ENCODE results near the gene TEAD1. TPM values are rescaled to one million over a fixed set of nuclear protein-coding genes. Genes with fewer than 3 reads are reported as not detected.

TEAD1 gene
- total RNA-seq, 4 donors from 2014 or later, result 71.5 to 109 (median 88.5) TPM

DNA sequence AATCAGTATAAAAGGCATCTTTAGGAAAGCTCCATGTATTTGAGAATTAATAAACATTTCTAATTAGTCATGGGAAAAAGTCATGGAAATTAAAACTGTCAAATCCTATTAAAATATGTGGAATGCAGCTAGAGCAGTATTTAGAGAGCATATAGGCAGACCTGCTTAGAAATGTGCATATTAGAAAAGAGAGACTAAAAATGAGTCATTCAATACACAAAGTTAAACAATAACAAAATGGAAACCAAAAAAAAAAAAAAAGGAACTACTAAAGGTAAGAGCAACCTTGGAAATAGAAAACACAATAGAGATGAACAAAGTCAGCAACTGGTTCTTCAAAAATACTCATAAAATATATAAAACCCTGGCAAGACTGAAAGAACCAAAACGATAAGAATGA lies 275.2 kb downstream of the TEAD1 start:
- TF ChIP-seq POLR2A (IDR thresholded peaks at IDR 0.05), result no peak
- TF ChIP-seq, protein P1, sequence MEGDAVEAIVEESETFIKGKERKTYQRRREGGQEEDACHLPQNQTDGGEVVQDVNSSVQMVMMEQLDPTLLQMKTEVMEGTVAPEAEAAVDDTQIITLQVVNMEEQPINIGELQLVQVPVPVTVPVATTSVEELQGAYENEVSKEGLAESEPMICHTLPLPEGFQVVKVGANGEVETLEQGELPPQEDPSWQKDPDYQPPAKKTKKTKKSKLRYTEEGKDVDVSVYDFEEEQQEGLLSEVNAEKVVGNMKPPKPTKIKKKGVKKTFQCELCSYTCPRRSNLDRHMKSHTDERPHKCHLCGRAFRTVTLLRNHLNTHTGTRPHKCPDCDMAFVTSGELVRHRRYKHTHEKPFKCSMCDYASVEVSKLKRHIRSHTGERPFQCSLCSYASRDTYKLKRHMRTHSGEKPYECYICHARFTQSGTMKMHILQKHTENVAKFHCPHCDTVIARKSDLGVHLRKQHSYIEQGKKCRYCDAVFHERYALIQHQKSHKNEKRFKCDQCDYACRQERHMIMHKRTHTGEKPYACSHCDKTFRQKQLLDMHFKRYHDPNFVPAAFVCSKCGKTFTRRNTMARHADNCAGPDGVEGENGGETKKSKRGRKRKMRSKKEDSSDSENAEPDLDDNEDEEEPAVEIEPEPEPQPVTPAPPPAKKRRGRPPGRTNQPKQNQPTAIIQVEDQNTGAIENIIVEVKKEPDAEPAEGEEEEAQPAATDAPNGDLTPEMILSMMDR (IDR thresholded peaks at IDR 0.05), result no peak
- WGBS, 2 donors, result 90 to 92% methylated on average over 1 of the region's 1 CpG
- H3K4me1 ChIP-seq, result no peaks in the 10 kb centered on the region
- intact Hi-C loops (cut with DNase I), result no loop called here
- H3K9me3 ChIP-seq, result no peaks in the 10 kb centered on the region
- DNase-seq, result no peak
- H3K27ac ChIP-seq, result no peak overlapping the region
- no peak overlapping the region for H3K4me3 ChIP-seq (replicated peaks in 1 of 3)
- no peaks in the 10 kb centered on the region for H3K27me3 ChIP-seq
- H3K36me3 ChIP-seq, result no peaks in the 10 kb centered on the region

GRCh38 chr11:12950670-12951069 lies 276.4 kb downstream of the TEAD1 start:
- Histone ChIP-seq H3K27me3 (no peaks in the 10 kb centered on the region), H3K4me3 (replicated peaks in 1 of 3) (no peak overlapping the region), H3K27ac (no peak overlapping the region), H3K4me1 (no peaks in the 10 kb centered on the region), H3K9me3 (no peaks in the 10 kb centered on the region), H3K36me3 (no peaks in the 10 kb centered on the region)
- no peak for DNase-seq
- WGBS, 2 donors, result 81 to 91% methylated on average over 1 of the region's 1 CpG
- intact Hi-C loops (cut with DNase I), result no loop called here
- TF ChIP-seq POLR2A (IDR thresholded peaks at IDR 0.05), result no peak
- TF ChIP-seq, protein P1 (IDR thresholded peaks at IDR 0.05), result no peak

DNA sequence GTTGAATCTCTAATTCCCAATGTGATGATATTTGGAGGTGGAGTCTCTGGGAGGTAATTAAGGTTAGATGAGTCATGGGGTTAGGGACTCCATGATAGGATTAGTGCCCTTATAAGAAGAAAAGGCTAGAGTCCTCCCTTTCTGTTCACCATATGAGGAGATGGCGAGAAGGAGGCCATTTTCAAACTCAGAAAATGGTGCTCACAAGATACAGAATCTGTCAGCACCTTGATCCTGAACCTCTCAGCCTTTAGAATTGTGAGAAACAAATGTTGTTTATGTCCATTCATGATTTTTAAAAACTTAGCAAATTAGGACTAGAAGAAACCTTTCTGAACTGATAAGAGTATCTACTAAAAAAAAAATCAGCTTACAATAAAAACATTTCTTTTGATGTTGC lies 277.2 kb downstream of the TEAD1 start:
- Histone ChIP-seq H3K9me3 (no peaks in the 10 kb centered on the region), H3K27ac (no peak overlapping the region), H3K27me3 (no peaks in the 10 kb centered on the region), H3K4me3 (replicated peaks in 1 of 3) (no peak overlapping the region), H3K4me1 (no peaks in the 10 kb centered on the region), H3K36me3 (no peaks in the 10 kb centered on the region)
- WGBS, 2 donors, result 100% methylated on average over 1 of the region's 1 CpG
- TF ChIP-seq, protein P1 (IDR thresholded peaks at IDR 0.05), result no peak
- no peak for TF ChIP-seq POLR2A (IDR thresholded peaks at IDR 0.05)
- DNase-seq, result no peak
- intact Hi-C loops (cut with DNase I), result no loop called here

- no peaks in the 10 kb centered on the region for H3K4me1 ChIP-seq
- H3K4me3 ChIP-seq (replicated peaks in 1 of 3), result no peak overlapping the region
- DNase-seq, result no peak
- H3K27me3 ChIP-seq, result no peaks in the 10 kb centered on the region
- TF ChIP-seq POLR2A (IDR thresholded peaks at IDR 0.05), result no peak
- TF ChIP-seq, protein P1 (IDR thresholded peaks at IDR 0.05), result no peak
- intact Hi-C loops (cut with DNase I), result no loop called here
- no peaks in the 10 kb centered on the region for H3K36me3 ChIP-seq
- H3K9me3 ChIP-seq, result no peaks in the 10 kb centered on the region
- H3K27ac ChIP-seq, result no peak overlapping the region
Measured at GRCh38 chr11:12952094-12952493, 277.9 kb downstream of the TEAD1 start.

- Histone ChIP-seq H3K4me3 (replicated peaks in 1 of 3) (no peak overlapping the region), H3K4me1 (peaks cover 0 to under 1% of the 10 kb centered on the region in 2 donors), H3K27me3 (no peaks in the 10 kb centered on the region), H3K9me3 (no peaks in the 10 kb centered on the region), H3K36me3 (no peaks in the 10 kb centered on the region), H3K27ac (no peak overlapping the region)
- 58 to 62% methylated on average over 3 of the region's 3 CpGs for WGBS, 2 donors
- TF ChIP-seq, protein P1 (IDR thresholded peaks at IDR 0.05), result no peak
- TF ChIP-seq POLR2A (IDR thresholded peaks at IDR 0.05), result no peak
- DNase-seq, result peak; percentile 11 to 37
- intact Hi-C loops (cut with DNase I), result no loop called here
Measured at GRCh38 chr11:12958986-12959385, 284.8 kb downstream of the TEAD1 start.
